LoVo (cell line): ENCODE results near the gene ENTR1.
"Not testable (repeated sequence)": the region's sequence is repeated elsewhere in the genome, so short reads cannot be mapped to it uniquely, and the experiment has no call there.

Source experiments
- DNase-seq: peaks from one replicate; pipeline ENCODE4 v3.0.0-alpha.2; 2016; ENCODE audit warnings: low spot score

ENTR1 gene

GRCh38 chr9:136419092-136419420 lies 8.6 kb upstream of the ENTR1 start:
- DNase-seq: no peak

GRCh38 chr9:136418182-136419091 lies 8.0 kb upstream of the ENTR1 start:
- DNase-seq: no peak

GRCh38 chr9:136416914-136417313 lies 6.5 kb upstream of the ENTR1 start:
- no peak for DNase-seq

GRCh38 chr9:136416427-136416826 lies 6.0 kb upstream of the ENTR1 start:
- no peak for DNase-seq

- DNase-seq: no peak
These were observed 2.5 kb upstream of the ENTR1 start for GRCh38 chr9:136412962-136413361.

GRCh38 chr9:136411378-136411777 lies 964 bp upstream of the ENTR1 start:
- no peak for DNase-seq

- no peak for DNase-seq
These were observed 608 bp downstream of the ENTR1 start for GRCh38 chr9:136409557-136410455.

- DNase-seq: no peak
These were observed 2.5 kb downstream of the ENTR1 start for GRCh38 chr9:136407911-136408310.

GRCh38 chr9:136407061-136407460 lies 3.4 kb downstream of the ENTR1 start:
- DNase-seq: not testable (repeated sequence)

GRCh38 chr9:136405904-136406303 lies 4.5 kb downstream of the ENTR1 start:
- not testable (repeated sequence) for DNase-seq

- no peak for DNase-seq
These were observed 4.9 kb downstream of the ENTR1 start for GRCh38 chr9:136405481-136405880.

GRCh38 chr9:136404801-136405136 lies 5.6 kb downstream of the ENTR1 start:
- DNase-seq: no peak

GRCh38 chr9:136403915-136404800 lies 6.3 kb downstream of the ENTR1 start:
- no peak for DNase-seq

- no peak for DNase-seq
These were observed 6.9 kb downstream of the ENTR1 start for GRCh38 chr9:136403538-136403914.

- no peak for DNase-seq
These were observed 8.3 kb downstream of the ENTR1 start for GRCh38 chr9:136402067-136402466.

- DNase-seq: no peak
These were observed 9.1 kb downstream of the ENTR1 start for GRCh38 chr9:136401173-136401922.

GRCh38 chr9:136400038-136400834 lies 10.2 kb downstream of the ENTR1 start, which contains the start of gene SNAPC4:
Gene SNAPC4 (minus strand): TSS chr9:136400170. CDS start chr9:136398428, 1,742 bp downstream.
- peak; percentile 93 for DNase-seq

- peak; percentile 27 for DNase-seq
These were observed 11.0 kb downstream of the ENTR1 start for GRCh38 chr9:136399176-136400037.

- DNase-seq: no peak
These were observed 12.1 kb downstream of the ENTR1 start for GRCh38 chr9:136398286-136398685.
